ENCODE measurements around the gene TEX10.

GRCh38 chr9:100370064-100370723, 17.5 kb upstream of the TEX10 start:
- no peak for TF ChIP-seq CTCF (IDR thresholded peaks at IDR 0.05; ENCODE audit: poor library complexity, severe bottlenecking)
- no peak for TF ChIP-seq RAD21 (conservative IDR thresholded peaks at IDR 0.05)
- no peak for TF ChIP-seq POLR2AphosphoS5 (IDR thresholded peaks at IDR 0.05)
- no peak for TF ChIP-seq EP300 (conservative IDR thresholded peaks at IDR 0.05; ENCODE audit: poor library complexity, severe bottlenecking)
- TF ChIP-seq EZH2 (IDR thresholded peaks at IDR 0.05; ENCODE audit: borderline replicate concordance, insufficient read depth, low read length, poor library complexity, severe bottlenecking) = no peak
